SIG-M5 (cell line): ENCODE results near the gene SMG1.
"Not testable (repeated sequence)": the region's sequence is repeated elsewhere in the genome, so short reads cannot be mapped to it uniquely, and the experiment has no call there.

ENCODE experiments used
- DNase-seq: peaks from one replicate; lab custom pipeline; 2025; lab: John Stamatoyannopoulos, UW

SMG1 gene

GRCh38 chr16:18797746-18798145 lies 128.5 kb downstream of the SMG1 start:
- DNase-seq = no peak

- DNase-seq = no peak
These were observed 129.8 kb downstream of the SMG1 start for GRCh38 chr16:18796377-18796776.

- DNase-seq = no peak
These were observed 133.3 kb downstream of the SMG1 start for GRCh38 chr16:18792836-18793433.

GRCh38 chr16:18789850-18790706 lies 136.1 kb downstream of the SMG1 start, which contains the start of gene RPS15A:
Gene RPS15A, minus strand, starts transcription at chr16:18790334. Its CDS starts 1,221 bp downstream, at chr16:18789113.
- DNase-seq = peak; percentile 75

- DNase-seq = no peak
These were observed 136.7 kb downstream of the SMG1 start for GRCh38 chr16:18789515-18789849.

- DNase-seq = no peak
These were observed 137.2 kb downstream of the SMG1 start for GRCh38 chr16:18788828-18789514.

GRCh38 chr16:18784917-18785623 lies 141.1 kb downstream of the SMG1 start:
- DNase-seq = no peak

GRCh38 chr16:18783430-18784341 lies 142.5 kb downstream of the SMG1 start:
- no peak for DNase-seq

- DNase-seq = no peak
These were observed 143.3 kb downstream of the SMG1 start for GRCh38 chr16:18782697-18783429.

- DNase-seq = not testable (repeated sequence)
These were observed 145.0 kb downstream of the SMG1 start for GRCh38 chr16:18781232-18781631.

GRCh38 chr16:18780460-18781026 lies 145.7 kb downstream of the SMG1 start:
- not testable (repeated sequence) for DNase-seq

- DNase-seq = not testable (repeated sequence)
These were observed 148.5 kb downstream of the SMG1 start for GRCh38 chr16:18777664-18778063.

- not testable (repeated sequence) for DNase-seq
These were observed 149.9 kb downstream of the SMG1 start for GRCh38 chr16:18776334-18776733.

GRCh38 chr16:18774651-18775050 lies 151.6 kb downstream of the SMG1 start:
- DNase-seq = not testable (repeated sequence)

GRCh38 chr16:18772171-18772570 lies 154.0 kb downstream of the SMG1 start:
- DNase-seq = not testable (repeated sequence)

GRCh38 chr16:18770336-18770962 lies 155.8 kb downstream of the SMG1 start:
- not testable (repeated sequence) for DNase-seq

GRCh38 chr16:18767217-18767616 lies 159.0 kb downstream of the SMG1 start:
- not testable (repeated sequence) for DNase-seq

GRCh38 chr16:18762713-18763112 lies 163.5 kb downstream of the SMG1 start:
- not testable (repeated sequence) for DNase-seq
